A549 (cell line): Measurements from ENCODE around the gene AKT1S1. TPM values are rescaled to one million over a fixed set of nuclear protein-coding genes. Genes with fewer than 3 reads are reported as not detected.

Experiments used
- ATAC-seq, 2 experiments: fragments of 200-7000 bp in 1 of 2; fragments of >200 bp in 1 of 2; cut with Nextera tagmentation in 1 of 2; cut with Tn5 transposase in 1 of 2; 3 replicates each; pipeline versions ENCODE4 v1.8.0 to v1.9.1; 2018 to 2020; ENCODE audit warnings: mild to moderate bottlenecking in 1 of 2, moderate library complexity in 1 of 2
- CTCF ChIA-PET: fragments of 300-600 bp; sonication (Branson Sonifier 250); formaldehyde crosslinking; extraction: SDS; loops from one replicate; lab custom pipeline; 2021; ENCODE audit warnings: antibody characterized with exemption, inconsistent platforms; lab: Yijun Ruan, JAX
- POLR2A ChIA-PET: fragments of 350-600 bp; formaldehyde crosslinking; extraction: SDS; loops from one replicate; lab custom pipeline; 2021; ENCODE audit warnings: antibody characterized with exemption, inconsistent platforms; lab: Yijun Ruan, JAX
- DNase-seq, 2 experiments: peaks; one replicate each; pipeline versions ENCODE4 v3.0.0 to v3.0.0-alpha.2; 2011 to 2016; ENCODE audit warnings: low read depth in 1 of 2, low spot score in 1 of 2
- FAIRE-seq: peaks from 2 replicates; lab custom pipeline; 2011; peaks lifted over from hg19 to GRCh38; lab: Jason Lieb, UNC
- H3K27ac ChIP-seq, 2 experiments: fragments of >200 bp; sonication (Bioruptor Twin); formaldehyde crosslinking; 3 replicates each; pipeline ENCODE4 v1.5.1; 2016 to 2017
- H3K4me1 ChIP-seq: fragments of >200 bp; sonication (Bioruptor Twin); formaldehyde crosslinking; 3 replicates; pipeline ENCODE4 v1.6.1; 2016
- H3K4me2 ChIP-seq: fragments of >200 bp; sonication (Bioruptor Twin); formaldehyde crosslinking; 3 replicates; pipeline ENCODE4 v1.6.1; 2016
- H3K4me3 ChIP-seq: fragments of >200 bp; sonication (Bioruptor Twin); formaldehyde crosslinking; 3 replicates; pipeline ENCODE4 v1.5.1; 2016
- H3K9me3 ChIP-seq: fragments of >200 bp; sonication (Bioruptor Twin); formaldehyde crosslinking; 3 replicates; pipeline ENCODE4 v1.6.1; 2016
- BCL3 ChIP-seq: fragments of >200 bp; sonication (Bioruptor Twin); formaldehyde crosslinking; IDR thresholded peaks from 3 replicates; pipeline ENCODE4 v1.6.1; 2016
- CBX8 ChIP-seq: fragments of 200-600 bp; sonication (generic); IDR thresholded peaks from 2 replicates; pipeline ENCODE4 v1.6.1; 2016
- FOSB ChIP-seq: fragments of 250-450 bp; sonication (Bioruptor Pico); IDR thresholded peaks from 2 replicates; pipeline ENCODE4 v1.5.0; 2020; ENCODE audit warnings: mild to moderate bottlenecking, moderate library complexity
- GATA3 ChIP-seq: IDR thresholded peaks from 2 replicates; pipeline ENCODE4 v1.6.1; 2012; ENCODE audit warnings: borderline replicate concordance
- HDAC2 ChIP-seq: fragments of 200-600 bp; sonication (generic); IDR thresholded peaks from 2 replicates; pipeline ENCODE4 v1.6.1; 2016
- HMGXB4 ChIP-seq: fragments of 250-450 bp; sonication (Bioruptor Pico); IDR thresholded peaks from 2 replicates; pipeline ENCODE4 v1.5.0; 2021; ENCODE audit warnings: mild to moderate bottlenecking, moderate library complexity, borderline replicate concordance
- JUN ChIP-seq, 2 experiments: fragments of >200 bp; sonication (Bioruptor Twin); formaldehyde crosslinking; IDR thresholded peaks; 2 replicates in 1 of 2; 3 replicates in 1 of 2; pipeline ENCODE4 v1.6.1; 2016 to 2017
- JUNB ChIP-seq: fragments of >200 bp; sonication (Bioruptor Twin); formaldehyde crosslinking; IDR thresholded peaks from 2 replicates; pipeline ENCODE4 v1.6.1; 2016
- KDM1A ChIP-seq: fragments of 200-600 bp; sonication (generic); IDR thresholded peaks from 2 replicates; pipeline ENCODE4 v1.6.1; 2016; ENCODE audit warnings: low read depth, mild to moderate bottlenecking
- MAFK ChIP-seq: fragments of 450-650 bp; IDR thresholded peaks from 2 replicates; pipeline ENCODE4 v1.6.1; 2014; ENCODE audit not compliant: partially characterized antibody
- MAX ChIP-seq: IDR thresholded peaks from 2 replicates; pipeline ENCODE4 v1.6.1; 2012
- NPAS2 ChIP-seq: fragments of 250-450 bp; sonication (Bioruptor Pico); IDR thresholded peaks from 2 replicates; pipeline ENCODE4 v1.8.0; 2022; ENCODE audit warnings: mild to moderate bottlenecking, moderate library complexity, borderline replicate concordance
- PHF8 ChIP-seq: fragments of 200-600 bp; sonication (generic); IDR thresholded peaks from 2 replicates; pipeline ENCODE4 v1.6.1; 2016; ENCODE audit warnings: low read depth, mild to moderate bottlenecking, antibody characterized with exemption, moderate library complexity, borderline replicate concordance
- POLR2A ChIP-seq: IDR thresholded peaks from 2 replicates; pipeline ENCODE4 v1.6.1; 2012; ENCODE audit warnings: mild to moderate bottlenecking, low read length
- RAD21 ChIP-seq, 2 experiments: fragments of >200 bp in 1 of 2; sonication (Bioruptor Twin) in 1 of 2; formaldehyde crosslinking in 1 of 2; IDR thresholded peaks in 1 of 2; conservative IDR thresholded peaks in 1 of 2; 2 replicates in 1 of 2; 3 replicates in 1 of 2; pipeline ENCODE4 v1.6.1; 2012 to 2018; ENCODE audit warnings: inconsistent platforms in 1 of 2
- RNF2 ChIP-seq: fragments of 200-600 bp; sonication (generic); IDR thresholded peaks from 2 replicates; pipeline ENCODE4 v1.6.1; 2016; ENCODE audit warnings: low read depth, mild to moderate bottlenecking, antibody characterized with exemption, moderate library complexity, borderline replicate concordance
- SMC3 ChIP-seq: fragments of >200 bp; sonication (Bioruptor Twin); formaldehyde crosslinking; IDR thresholded peaks from 3 replicates; pipeline ENCODE4 v1.6.1; 2018; ENCODE audit warnings: inconsistent platforms
- TFCP2L1 ChIP-seq: fragments of 250-450 bp; sonication (Bioruptor Pico); IDR thresholded peaks from 2 replicates; pipeline ENCODE4 v1.5.0; 2021; ENCODE audit warnings: mild to moderate bottlenecking
- ZC3H11A ChIP-seq: fragments of 450-650 bp; IDR thresholded peaks from 2 replicates; pipeline ENCODE4 v1.6.1; 2014; ENCODE audit warnings: antibody characterized with exemption, mild to moderate bottlenecking
- ZFP36 ChIP-seq: fragments of 450-650 bp; IDR thresholded peaks from 2 replicates; pipeline ENCODE4 v1.6.1; 2014; ENCODE audit warnings: borderline replicate concordance; ENCODE audit not compliant: partially characterized antibody
- ZNF302 ChIP-seq: fragments of 250-450 bp; sonication (Bioruptor Pico); IDR thresholded peaks from 2 replicates; pipeline ENCODE4 v1.9.0; 2021; ENCODE audit warnings: inconsistent platforms, mild to moderate bottlenecking, moderate library complexity
- WGBS: methylation state at CpG from one replicate; pipeline ENCODE4 v1.1.6; 2017; ENCODE audit errors: missing lambda C conversion rate; 5-methylcytosine and 5-hydroxymethylcytosine counted together
- polyA plus RNA-seq, 4 experiments: library from polyadenylated mRNA; depleted of rRNA in 3 of 4; stranded (reverse); fragments of >200 nt; fragmentation: RNase III in 1 of 4; extraction: RNeasy Plus Mini Kit Qiagen cat#74134 plus additional on column Dnase treatment in 1 of 4; gene quantifications; 2 replicates in 3 of 4; 3 replicates in 1 of 4; pipeline ENCODE4 v1.2.3, GENCODE V29; 2011 to 2017
- TF ChIP-seq, protein P1 (sequence below): fragments of >200 bp; sonication (Bioruptor Twin); formaldehyde crosslinking; IDR thresholded peaks from 3 replicates; pipeline ENCODE4 v1.5.1; 2016
- TF ChIP-seq, protein P2 (sequence below): IDR thresholded peaks from 2 replicates; pipeline ENCODE4 v1.6.1; 2012; ENCODE audit warnings: low read depth, borderline replicate concordance

The AKT1S1 gene
- polyA plus RNA-seq, 2 of the 4 experiments (the other 2 are of a cell fraction) = 39.2 to 75.9 TPM

DNA sequence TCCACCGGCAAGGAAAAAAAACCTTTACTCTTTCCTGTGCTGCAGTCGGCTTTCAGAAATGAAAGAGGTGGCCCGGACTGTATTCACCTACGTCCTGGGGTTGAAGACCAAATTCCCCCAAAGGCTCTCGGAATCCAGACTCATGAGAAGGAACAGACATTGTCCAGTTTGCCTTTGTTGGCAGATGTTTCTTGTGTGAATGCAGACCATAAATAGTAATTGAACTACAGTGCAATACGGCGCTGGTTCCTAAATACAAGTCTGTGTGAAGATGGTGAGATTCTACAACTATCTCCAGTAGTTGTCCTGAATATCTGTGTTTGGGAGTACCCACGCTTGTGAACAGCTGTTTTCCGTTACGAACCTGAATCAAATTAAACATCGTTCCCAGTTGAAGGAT lies 37.4 kb downstream of the AKT1S1 start:
- H3K4me1 ChIP-seq = no peaks in the 10 kb centered on the region
- H3K4me2 ChIP-seq = no peak overlapping the region
- DNase-seq (no peak), ATAC-seq (no peak), FAIRE-seq (no peak)
- no peak overlapping the region for H3K4me3 ChIP-seq
- 90% methylated on average over 11 of the region's 11 CpGs for WGBS
- no peak for TF ChIP-seq SMC3
- TF ChIP-seq, protein P1, sequence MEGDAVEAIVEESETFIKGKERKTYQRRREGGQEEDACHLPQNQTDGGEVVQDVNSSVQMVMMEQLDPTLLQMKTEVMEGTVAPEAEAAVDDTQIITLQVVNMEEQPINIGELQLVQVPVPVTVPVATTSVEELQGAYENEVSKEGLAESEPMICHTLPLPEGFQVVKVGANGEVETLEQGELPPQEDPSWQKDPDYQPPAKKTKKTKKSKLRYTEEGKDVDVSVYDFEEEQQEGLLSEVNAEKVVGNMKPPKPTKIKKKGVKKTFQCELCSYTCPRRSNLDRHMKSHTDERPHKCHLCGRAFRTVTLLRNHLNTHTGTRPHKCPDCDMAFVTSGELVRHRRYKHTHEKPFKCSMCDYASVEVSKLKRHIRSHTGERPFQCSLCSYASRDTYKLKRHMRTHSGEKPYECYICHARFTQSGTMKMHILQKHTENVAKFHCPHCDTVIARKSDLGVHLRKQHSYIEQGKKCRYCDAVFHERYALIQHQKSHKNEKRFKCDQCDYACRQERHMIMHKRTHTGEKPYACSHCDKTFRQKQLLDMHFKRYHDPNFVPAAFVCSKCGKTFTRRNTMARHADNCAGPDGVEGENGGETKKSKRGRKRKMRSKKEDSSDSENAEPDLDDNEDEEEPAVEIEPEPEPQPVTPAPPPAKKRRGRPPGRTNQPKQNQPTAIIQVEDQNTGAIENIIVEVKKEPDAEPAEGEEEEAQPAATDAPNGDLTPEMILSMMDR = no peak
- TF ChIP-seq RNF2 = no peak
- TF ChIP-seq ZC3H11A = no peak
- ChIA-PET CTCF (interaction anchor here (0.7 kb wide), 1 partner anchor 10 kb away, joined by 3 read pairs; no protein-coding TSS in a partner anchor), POLR2A (no interaction called here)
- no peaks in the 10 kb centered on the region for H3K9me3 ChIP-seq
- H3K27ac ChIP-seq = no peak overlapping the region

GRCh38 chr19:49838885-49839588 lies 38.1 kb downstream of the AKT1S1 start:
- H3K27ac ChIP-seq = no peak overlapping the region
- ChIA-PET POLR2A (no interaction called here), CTCF (interaction anchor here (0.6 to 0.8 kb wide), 3 partner anchors 10 to 175 kb away, joined by 3 read pairs; partner anchors contain the start of gene MED25)
- TF ChIP-seq JUNB (no peak), BCL3 (no peak), NPAS2 (no peak), ZNF302 (no peak), ZFP36 (no peak), CBX8 (no peak), JUN (IDR thresholded peaks at IDR 0.05) (no peak), RAD21 (conservative IDR thresholded peaks at IDR 0.05 in 1 of 2, IDR thresholded peaks at IDR 0.05 in 1 of 2) (no peak), TFCP2L1 (CRISPR knock-in tag) (no peak), KDM1A (no peak), FOSB (CRISPR knock-in tag) (no peak), HDAC2 (no peak), PHF8 (no peak), MAX (no peak), HMGXB4 (no peak)
- H3K4me1 ChIP-seq = no peaks in the 10 kb centered on the region
- no peak for FAIRE-seq
- H3K9me3 ChIP-seq = no peaks in the 10 kb centered on the region
- no peak overlapping the region for H3K4me3 ChIP-seq
- 94% methylated on average over 18 of the region's 18 CpGs for WGBS
- ATAC-seq = no peak
- no peak for DNase-seq
- no peak overlapping the region for H3K4me2 ChIP-seq

GRCh38 chr19:49837425-49837824 lies 39.7 kb downstream of the AKT1S1 start:
- ATAC-seq (no peak), FAIRE-seq (no peak), DNase-seq (no peak)
- Histone ChIP-seq H3K4me2 (no peak overlapping the region), H3K4me1 (no peaks in the 10 kb centered on the region), H3K27ac (no peak overlapping the region), H3K4me3 (no peak overlapping the region), H3K9me3 (no peaks in the 10 kb centered on the region)
- ChIA-PET CTCF (interaction anchor here (1.0 to 1.5 kb wide), 4 partner anchors 9 to 18 kb away, joined by 3 to 4 read pairs (median 3); partner anchors contain the start of gene PTOV1), POLR2A (no interaction called here)
- TF ChIP-seq MAFK = no peak
- TF ChIP-seq, protein P2, sequence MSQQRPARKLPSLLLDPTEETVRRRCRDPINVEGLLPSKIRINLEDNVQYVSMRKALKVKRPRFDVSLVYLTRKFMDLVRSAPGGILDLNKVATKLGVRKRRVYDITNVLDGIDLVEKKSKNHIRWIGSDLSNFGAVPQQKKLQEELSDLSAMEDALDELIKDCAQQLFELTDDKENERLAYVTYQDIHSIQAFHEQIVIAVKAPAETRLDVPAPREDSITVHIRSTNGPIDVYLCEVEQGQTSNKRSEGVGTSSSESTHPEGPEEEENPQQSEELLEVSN = no peak
- TF ChIP-seq GATA3 = no peak
- no peak for TF ChIP-seq POLR2A
- TF ChIP-seq, protein P1 = no peak
- TF ChIP-seq RNF2 = no peak
- WGBS = 93% methylated on average over 9 of the region's 9 CpGs
